ENCODE data around the gene PKN1. TPM values are rescaled to one million over a fixed set of nuclear protein-coding genes. Genes with fewer than 3 reads are reported as not detected.
A peak's percentile ranks its signal among the peaks of the same experiment; 100 is the strongest.

The PKN1 gene
- total and polyA plus RNA-seq, 2 of the 4 experiments (the other 2 are of a cell fraction) = 39.1 to 41.4 TPM

DNA sequence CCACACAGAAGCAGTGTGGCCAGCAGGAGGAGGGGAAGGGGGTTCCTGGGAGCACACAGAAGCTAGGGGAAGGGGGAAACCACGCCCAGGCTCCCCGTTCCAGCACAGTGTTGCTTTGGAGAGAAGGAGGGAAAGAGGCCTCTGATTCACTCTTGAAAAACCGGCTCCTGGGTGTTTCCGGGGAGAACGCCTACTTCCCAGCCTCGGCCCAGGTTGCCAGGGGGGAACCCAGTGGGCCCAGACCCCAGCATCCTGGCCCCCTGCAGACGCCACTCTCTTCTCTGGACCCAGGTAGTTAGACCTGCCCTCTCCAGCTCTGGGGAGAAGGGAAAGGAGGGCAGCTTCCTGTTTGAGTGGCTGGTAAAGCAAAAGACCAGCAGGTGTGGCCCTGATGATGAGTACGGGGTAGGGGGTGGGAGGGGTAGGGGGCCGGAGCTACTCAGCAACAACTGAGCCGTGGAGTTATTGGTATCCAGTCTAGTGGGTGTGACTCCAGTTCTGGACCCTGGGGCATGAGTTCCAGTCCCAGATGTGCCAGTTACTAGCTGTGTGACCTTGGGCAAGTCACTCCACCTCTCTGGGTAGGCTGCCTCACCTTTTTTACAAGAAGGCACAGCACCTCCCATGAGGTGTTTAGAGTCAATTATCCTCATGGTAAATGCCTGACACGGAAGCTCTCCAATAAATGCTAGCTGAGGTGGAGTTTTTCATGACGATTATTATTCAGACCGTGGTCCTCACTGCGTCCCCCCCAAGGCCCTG, 62.0 kb downstream of the PKN1 start:
- Histone ChIP-seq H3K18ac (ENCODE audit: low read depth, low read length) (no peak overlapping the region), H3K23ac (ENCODE audit: low read depth, low read length) (peak overlapping the region; percentile 92), H2BK15ac (ENCODE audit: low read depth, low read length) (no peak overlapping the region), H3K79me1 (ENCODE audit: low read depth in 1 of 2, low read length in 2 of 2) (peaks cover 20 to 38% of the 10 kb centered on the region in 2 experiments), H2AFZ (replicated peaks; ENCODE audit: low read length, poor library complexity) (peak overlapping the region; percentile 85), H3K9me3 (ENCODE audit: control insufficient read depth, insufficient read depth, low read length) (no peaks in the 10 kb centered on the region), H3K4me2 (ENCODE audit: low read depth, low read length) (peak overlapping the region; percentile 99), H2BK120ac (ENCODE audit: low read depth, low read length) (0 out of 2 replicates have a peak overlapping the region, but pooled peaks have one; percentile 38), H2BK20ac (ENCODE audit: low read depth, low read length) (no peak overlapping the region), H3K9me1 (ENCODE audit: insufficient read depth, low read length) (peaks cover 11% of the 10 kb centered on the region), H3K14ac (replicated peaks; ENCODE audit: low read depth, low read length) (peak overlapping the region; percentile 93), H3K27me3 (ENCODE audit: control insufficient read depth, insufficient read depth, low read length) (no peaks in the 10 kb centered on the region), H2BK5ac (ENCODE audit: low read depth, low read length, poor library complexity, severe bottlenecking) (peak overlapping the region; percentile 79), H4K8ac (ENCODE audit: low read depth in 2 of 2, low read length in 2 of 2) (peak overlapping the region in 1 of 2 experiments; percentile 62; a peak in 2 of 4 replicates), H3K4me3 (ENCODE audit: insufficient read depth, low read depth, low read length) (peak overlapping the region; percentile 100), H4K20me1 (ENCODE audit: insufficient read depth, low read length) (peaks cover 24% of the 10 kb centered on the region), H3K9ac (ENCODE audit: low read depth, low read length) (peak overlapping the region; percentile 73), H3K4me1 (ENCODE audit: control insufficient read depth, insufficient read depth, low read length) (peaks cover 8% of the 10 kb centered on the region), H3K36me3 (ENCODE audit: control insufficient read depth, insufficient read depth, low read length) (peaks cover 11% of the 10 kb centered on the region), H4K5ac (ENCODE audit: low read depth, low read length) (peak overlapping the region; percentile 78; the same call in 1 of the 2 replicates), H2AK9ac (replicated peaks; ENCODE audit: low read depth, low read length, poor library complexity) (peak overlapping the region; percentile 99), H3K4ac (ENCODE audit: low read depth, low read length) (peak overlapping the region; percentile 70), H3K27ac (ENCODE audit: insufficient read depth, low read length) (peak overlapping the region; percentile 62), H3K56ac (ENCODE audit: extremely low read depth, insufficient read depth, low read length) (peak overlapping the region; percentile 68; the same call in 1 of the 2 replicates), H4K91ac (ENCODE audit: insufficient read depth, low read depth, low read length) (peak overlapping the region; percentile 31), H2AK5ac (ENCODE audit: low read depth, low read length) (peak overlapping the region; percentile 92)
- intact Hi-C loops (cut with micrococcal nuclease) (no loop called here), dilution Hi-C loops (cut with HindIII; ENCODE audit: low sequenced_read_pairs, unreplicated experiment) (no loop called here), in situ Hi-C loops (cut with MboI; ENCODE audit: low sequenced_read_pairs) (no loop called here)
- no peak for DNase-seq
- ATAC-seq (ENCODE audit: low read depth) = no peak
- TF ChIP-seq RFX5 (IDR thresholded peaks at IDR 0.05; ENCODE audit: low read depth, low read length) (no peak), FOS (IDR thresholded peaks at IDR 0.05; ENCODE audit: low read depth, low read length) (no peak)
- WGBS, 2 experiments (ENCODE audit: extremely low coverage in 2 of 2, insufficient read length in 1 of 2) = 13% methylated on average over 6 of the region's 14 CpGs; no CpG with 5 or more reads in 1 of the 2 experiments
- ChIA-PET CTCF (no interaction called here), POLR2A (ENCODE audit: unreplicated experiment) (no interaction called here)
- BruUV-seq (replicated peaks) = no TSS peak

Measured in IMR-90 (cell line).